GM18870 (cell line): ENCODE measurements around the gene BRICD5.

Source experiments
- ATAC-seq: cut with Tn5 transposase; IDR thresholded peaks from one replicate; pipeline ENCODE4 v1.9.1; 2021; ENCODE audit warnings: moderate library complexity; ENCODE audit not compliant: unreplicated experiment

BRICD5 gene

DNA sequence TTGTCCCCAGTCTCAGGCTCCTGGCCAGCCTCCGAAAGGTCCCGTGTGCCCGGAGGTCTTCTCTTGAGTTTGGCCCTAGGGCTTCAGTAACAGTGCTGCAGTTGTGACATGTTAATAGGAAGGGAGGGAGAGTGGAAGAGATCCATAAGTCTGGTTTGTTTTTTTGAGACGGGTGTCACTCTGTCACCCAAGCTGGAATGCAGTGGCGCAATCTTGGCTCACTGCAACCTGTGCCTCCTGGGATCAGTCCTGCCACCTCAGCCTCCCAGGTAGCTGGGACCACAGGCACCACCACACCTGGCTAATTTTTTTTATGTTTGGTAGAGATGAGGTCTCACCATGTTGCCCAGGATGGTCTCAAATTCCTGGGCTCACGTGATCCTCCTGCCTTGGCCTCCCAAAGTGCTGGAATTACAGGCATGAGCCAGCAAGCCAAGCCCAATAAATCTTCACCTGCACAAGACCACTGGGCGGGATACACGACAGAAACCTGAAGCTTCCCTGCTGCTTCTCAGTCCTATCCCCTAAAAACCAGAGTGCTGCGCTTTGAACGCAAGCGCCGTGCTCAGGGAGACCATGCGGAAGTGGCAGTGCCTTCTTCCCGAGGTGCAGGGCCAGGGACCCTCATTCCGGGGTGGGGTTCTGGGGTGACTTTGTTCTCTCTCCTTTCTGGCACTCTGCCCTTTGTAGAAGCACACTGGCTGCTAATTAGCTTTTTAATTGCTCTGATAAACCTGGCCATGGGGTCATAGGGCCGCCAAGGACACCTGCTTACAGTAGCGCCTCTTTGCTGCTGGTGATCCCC is 44.2 kb downstream of the BRICD5 start:
- ATAC-seq, result no peak

- no peak for ATAC-seq
Measured at GRCh38 chr16:2165861-2166260, 44.8 kb downstream of the BRICD5 start.

- no peak for ATAC-seq
Measured at GRCh38 chr16:2163211-2163881, 47.3 kb downstream of the BRICD5 start.

- ATAC-seq, result no peak
Measured at GRCh38 chr16:2162676-2163118, 48.0 kb downstream of the BRICD5 start.

GRCh38 chr16:2161911-2162310 is 48.8 kb downstream of the BRICD5 start:
- ATAC-seq, result no peak

DNA sequence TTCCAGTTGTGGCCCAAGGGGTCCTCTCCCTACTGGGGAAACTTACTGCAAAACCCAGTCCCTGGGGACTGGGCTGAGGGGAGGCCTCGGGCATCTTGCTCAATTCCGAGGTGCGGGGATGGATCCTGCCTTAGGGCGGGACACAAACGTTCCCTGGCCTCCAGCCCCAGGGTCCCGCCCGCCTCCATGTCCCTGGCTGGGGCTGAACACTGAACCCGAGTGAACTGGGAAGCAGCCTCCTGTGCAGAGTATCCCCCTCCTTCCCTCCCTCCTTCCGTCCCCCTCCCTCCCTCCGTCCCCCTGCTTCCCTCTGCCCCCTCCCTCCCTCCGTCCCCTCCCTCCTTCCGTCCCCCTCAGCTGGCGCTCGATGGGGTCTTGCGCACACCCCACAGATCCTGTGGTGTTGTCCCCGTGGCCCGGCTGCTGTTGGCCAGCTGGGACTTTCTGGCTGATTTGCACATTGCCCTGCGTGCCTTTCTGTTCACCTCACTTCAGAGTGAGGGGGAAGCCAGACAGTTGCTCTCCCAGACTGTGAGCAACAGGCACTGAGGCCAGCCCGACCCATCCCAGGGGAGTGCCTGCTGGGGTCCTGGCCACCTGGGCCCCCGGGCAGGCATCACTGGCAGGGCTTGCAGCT is 49.6 kb downstream of the BRICD5 start:
- ATAC-seq, result no peak
